ENCODE measurements around the gene PGBD5.

PGBD5 gene

DNA sequence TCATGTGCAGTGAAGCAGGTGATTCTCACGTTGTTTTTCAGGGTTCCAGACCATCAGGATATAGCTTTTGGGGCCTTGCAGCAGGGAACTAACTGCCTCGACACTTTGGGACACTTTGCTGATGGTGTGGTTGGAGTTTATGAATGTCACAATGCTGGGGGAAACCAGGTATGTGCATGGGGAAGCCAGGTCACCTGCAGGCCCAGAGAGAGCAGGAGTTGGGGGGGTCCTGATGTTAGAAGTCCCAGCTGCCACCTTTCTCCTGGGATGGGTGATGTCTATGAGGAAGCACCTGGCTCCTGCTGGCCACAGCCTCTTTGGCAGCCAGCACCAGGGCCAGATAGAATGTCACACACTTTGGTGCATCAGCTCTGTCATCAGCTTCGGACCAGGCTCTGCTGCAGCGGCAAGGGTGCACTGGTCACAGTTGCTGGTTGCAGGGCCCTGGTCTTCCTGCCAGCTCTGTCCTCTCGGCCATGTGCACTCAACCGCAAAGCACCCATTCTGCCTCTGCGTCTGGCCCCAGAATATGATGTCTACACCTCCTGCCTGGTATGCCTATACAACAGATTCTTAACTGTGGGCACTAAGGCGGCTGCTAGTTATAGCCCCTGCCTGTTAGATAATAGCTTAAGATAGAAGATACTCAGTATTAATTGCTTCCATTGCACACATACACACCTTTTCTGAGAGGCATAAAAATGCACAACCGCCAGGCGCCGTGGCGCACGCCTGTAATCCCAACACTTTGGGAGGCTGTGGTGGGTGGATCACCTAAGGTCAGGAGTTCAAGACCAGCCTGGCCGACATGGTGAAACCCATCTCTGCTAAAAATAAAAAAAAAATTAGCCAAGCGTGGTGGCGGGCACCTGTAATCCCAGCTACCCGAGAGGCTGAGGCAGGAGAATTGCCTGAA, 160.7 kb downstream of the PGBD5 start:
- no peak for DNase-seq

Measured in amygdala (tissue), 56 donors.